HFFc6 (cell line): Measurements from ENCODE around the gene IRF1. TPM values are rescaled to one million over a fixed set of nuclear protein-coding genes. Genes with fewer than 3 reads are reported as not detected.

Experiments
- DNase-seq: peaks from one replicate; pipeline ENCODE4 v3.0.0-alpha.2; 2018
- H3K27ac Mint-ChIP-seq: 2 replicates; pipeline ENCODE4 v1.8.0; 2020; ENCODE audit warnings: mild to moderate bottlenecking, mixed read lengths
- H3K27me3 Mint-ChIP-seq: 2 replicates; pipeline ENCODE4 v1.8.0; 2021; ENCODE audit warnings: mild to moderate bottlenecking, moderate library complexity, mixed read lengths; ENCODE audit not compliant: insufficient read depth
- H3K36me3 Mint-ChIP-seq: 2 replicates; pipeline ENCODE4 v1.8.0; 2021; ENCODE audit warnings: low read depth, mixed read lengths
- H3K4me1 Mint-ChIP-seq: 2 replicates; pipeline ENCODE4 v1.8.0; 2020; ENCODE audit warnings: low read depth, mixed read lengths
- H3K4me3 Mint-ChIP-seq: 2 replicates; pipeline ENCODE4 v1.8.0; 2020; ENCODE audit warnings: mild to moderate bottlenecking, moderate library complexity, mixed read lengths
- H3K9me3 Mint-ChIP-seq: 2 replicates; pipeline ENCODE4 v1.8.0; 2020; ENCODE audit warnings: mild to moderate bottlenecking, mixed read lengths
- total RNA-seq, 6 experiments: library from RNA; stranded (reverse); fragmentation: NEBNext Ultra II Directional; extraction: Animal tissue kit (Norgen Biotek cat#: 25700); gene quantifications; 2 replicates in 1 of 6; 3 replicates in 5 of 6; pipeline ENCODE4 v1.2.3, GENCODE V29; 2021
- TF ChIP-seq, protein P1 (sequence below): fragments of 200-600 bp; sonication (generic); IDR thresholded peaks from 2 replicates; pipeline ENCODE4 v1.5.0; 2021; ENCODE audit warnings: antibody characterized with exemption, mild to moderate bottlenecking

Gene IRF1
- total RNA-seq, 6 experiments from 2014 or later: 9.8 to 19.7 (median 17.3) TPM

GRCh38 chr5:132483101-132483500, 7.5 kb downstream of the IRF1 start:
- Mint-ChIP-seq H3K27me3 (no peaks in the 10 kb centered on the region; the same call in 1 of the 2 replicates), H3K4me3 (no peak overlapping the region), H3K27ac (no peak overlapping the region), H3K9me3 (no peaks in the 10 kb centered on the region), H3K4me1 (peaks cover 6% of the 10 kb centered on the region; the same call in 1 of the 2 replicates), H3K36me3 (peaks cover 23% of the 10 kb centered on the region)
- no peak for DNase-seq
- TF ChIP-seq, protein P1, sequence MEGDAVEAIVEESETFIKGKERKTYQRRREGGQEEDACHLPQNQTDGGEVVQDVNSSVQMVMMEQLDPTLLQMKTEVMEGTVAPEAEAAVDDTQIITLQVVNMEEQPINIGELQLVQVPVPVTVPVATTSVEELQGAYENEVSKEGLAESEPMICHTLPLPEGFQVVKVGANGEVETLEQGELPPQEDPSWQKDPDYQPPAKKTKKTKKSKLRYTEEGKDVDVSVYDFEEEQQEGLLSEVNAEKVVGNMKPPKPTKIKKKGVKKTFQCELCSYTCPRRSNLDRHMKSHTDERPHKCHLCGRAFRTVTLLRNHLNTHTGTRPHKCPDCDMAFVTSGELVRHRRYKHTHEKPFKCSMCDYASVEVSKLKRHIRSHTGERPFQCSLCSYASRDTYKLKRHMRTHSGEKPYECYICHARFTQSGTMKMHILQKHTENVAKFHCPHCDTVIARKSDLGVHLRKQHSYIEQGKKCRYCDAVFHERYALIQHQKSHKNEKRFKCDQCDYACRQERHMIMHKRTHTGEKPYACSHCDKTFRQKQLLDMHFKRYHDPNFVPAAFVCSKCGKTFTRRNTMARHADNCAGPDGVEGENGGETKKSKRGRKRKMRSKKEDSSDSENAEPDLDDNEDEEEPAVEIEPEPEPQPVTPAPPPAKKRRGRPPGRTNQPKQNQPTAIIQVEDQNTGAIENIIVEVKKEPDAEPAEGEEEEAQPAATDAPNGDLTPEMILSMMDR: no peak

DNA sequence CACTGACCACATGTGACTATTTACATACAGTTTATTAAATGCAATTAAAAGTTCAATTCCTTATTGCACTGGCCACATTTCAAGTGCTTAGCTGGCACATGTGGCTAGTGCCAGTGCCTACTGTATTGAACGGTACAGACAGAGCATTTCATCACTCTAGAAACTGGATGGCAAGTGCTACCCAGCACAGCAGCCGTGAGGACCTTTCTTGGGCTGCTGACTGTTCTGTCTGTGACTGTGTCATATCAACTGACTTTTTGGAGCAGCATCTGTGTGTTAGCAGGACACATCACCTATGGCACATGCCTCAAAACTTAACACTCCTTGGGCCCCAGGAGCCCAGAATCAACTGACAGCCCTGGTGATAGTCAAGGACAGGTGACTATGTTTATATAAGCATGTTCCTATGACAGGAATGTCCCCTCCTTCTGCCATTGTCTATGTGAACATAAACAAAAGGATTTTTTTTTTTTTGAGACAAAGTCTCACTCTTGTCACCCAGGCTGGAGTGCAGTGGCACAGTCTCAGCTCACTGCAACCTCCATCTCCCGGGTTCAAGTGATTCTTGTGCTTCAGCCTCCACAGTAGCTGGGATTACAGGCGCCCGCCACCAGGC, 8.9 kb downstream of the IRF1 start:
- TF ChIP-seq, protein P1: no peak
- no peak for DNase-seq
- Mint-ChIP-seq H3K4me1 (peaks cover 6% of the 10 kb centered on the region; the same call in 1 of the 2 replicates), H3K27ac (no peak overlapping the region), H3K27me3 (no peaks in the 10 kb centered on the region; the same call in 1 of the 2 replicates), H3K36me3 (peaks cover 15% of the 10 kb centered on the region), H3K9me3 (no peaks in the 10 kb centered on the region), H3K4me3 (no peak overlapping the region)

GRCh38 chr5:132480893-132481595, 9.5 kb downstream of the IRF1 start:
- no peak overlapping the region for H3K27ac Mint-ChIP-seq
- peaks cover 6% of the 10 kb centered on the region; the same call in 1 of the 2 replicates for H3K4me1 Mint-ChIP-seq

GRCh38 chr5:132480546-132480892, 10.1 kb downstream of the IRF1 start:
- Mint-ChIP-seq H3K4me1 (peaks cover 6% of the 10 kb centered on the region; the same call in 1 of the 2 replicates), H3K9me3 (no peaks in the 10 kb centered on the region), H3K27me3 (no peaks in the 10 kb centered on the region; the same call in 1 of the 2 replicates), H3K4me3 (no peak overlapping the region), H3K27ac (no peak overlapping the region), H3K36me3 (peaks cover 5% of the 10 kb centered on the region)
- DNase-seq: no peak
- TF ChIP-seq, protein P1: no peak

More at GRCh38 chr5:132480893-132481595, 9.5 kb downstream of the IRF1 start:
- DNase-seq: no peak
- TF ChIP-seq, protein P1: no peak
- Mint-ChIP-seq H3K36me3 (peaks cover 10% of the 10 kb centered on the region), H3K4me3 (no peak overlapping the region), H3K27me3 (no peaks in the 10 kb centered on the region; the same call in 1 of the 2 replicates), H3K9me3 (no peaks in the 10 kb centered on the region)

GRCh38 chr5:132480042-132480441, 10.5 kb downstream of the IRF1 start:
- Mint-ChIP-seq H3K9me3 (no peaks in the 10 kb centered on the region), H3K36me3 (peaks cover under 1% of the 10 kb centered on the region; the same call in 1 of the 2 replicates), H3K27me3 (no peaks in the 10 kb centered on the region; the same call in 1 of the 2 replicates), H3K27ac (no peak overlapping the region), H3K4me1 (peaks cover 6% of the 10 kb centered on the region; the same call in 1 of the 2 replicates), H3K4me3 (no peak overlapping the region)
- DNase-seq: no peak
- TF ChIP-seq, protein P1: no peak
